B cell (primary cell): ENCODE data around the gene PPP2R2B. TPM values are rescaled to one million over a fixed set of nuclear protein-coding genes. Genes with fewer than 3 reads are reported as not detected.

Source experiments
- ATAC-seq: fragments of 200-7000 bp; cut with Tn5 transposase; one replicate; pipeline ENCODE4 v1.10.0; 2021; ENCODE audit warnings: low read depth, mild to moderate bottlenecking, moderate number of reproducible peaks, moderate library complexity
- CTCF ChIA-PET: fragments of 350-600 bp; sonication (Branson Sonifier 250); formaldehyde crosslinking; loops from one replicate; lab custom pipeline; 2021; ENCODE audit warnings: antibody characterized with exemption, inconsistent platforms; lab: Charles Lee
- POLR2A ChIA-PET: fragments of 350-600 bp; sonication (Branson Sonifier 250); formaldehyde crosslinking; loops from one replicate; lab custom pipeline; 2021; ENCODE audit warnings: antibody characterized with exemption; lab: Charles Lee
- DNase-seq: peaks from one replicate; pipeline ENCODE4 v3.0.0; 2013
- H2AFZ ChIP-seq: 2 replicates; pipeline ENCODE4 v1.6.1; 2012; ENCODE audit warnings: mild to moderate bottlenecking, low read depth, low read length; ENCODE audit not compliant: insufficient read depth, poor library complexity, severe bottlenecking
- H3K27ac ChIP-seq, 2 donors: 1 replicate in 1 of 2; 2 replicates in 1 of 2; pipeline ENCODE4 v1.5.1; 2012 to 2013; ENCODE audit warnings: low read length in 2 of 2, mild to moderate bottlenecking in 2 of 2, moderate library complexity in 1 of 2
- H3K27me3 ChIP-seq, 4 experiments: fragments of 200-600 bp in 1 of 4; sonication (generic) in 1 of 4; replicated peaks in 1 of 4; 1 replicate in 2 of 4; 2 replicates in 2 of 4; pipeline versions ENCODE4 v1.6.1 to v1.7.0; 2013 to 2016; ENCODE audit warnings: low read length in 3 of 4, mild to moderate bottlenecking in 2 of 4, mixed read lengths in 1 of 4, moderate library complexity in 1 of 4; ENCODE audit not compliant: insufficient read depth in 4 of 4, control insufficient read depth in 3 of 4; ENCODE audit errors: control extremely low read depth in 1 of 4
- H3K36me3 ChIP-seq, 2 experiments: replicated peaks in 1 of 2; 1 replicate in 1 of 2; 2 replicates in 1 of 2; pipeline versions ENCODE4 v1.6.1 to v1.7.1; 2013; ENCODE audit warnings: low read length in 1 of 2; ENCODE audit not compliant: insufficient read depth in 2 of 2, control insufficient read depth in 1 of 2; ENCODE audit errors: control extremely low read depth in 1 of 2, extremely low read depth in 1 of 2
- H3K4me1 ChIP-seq, 2 donors: fragments of 200-600 bp in 1 of 2; sonication (generic) in 1 of 2; 1 replicate in 1 of 2; 2 replicates in 1 of 2; pipeline versions ENCODE4 v1.5.1 to v1.6.1; 2013 to 2017; ENCODE audit warnings: low read length in 2 of 2; ENCODE audit not compliant: control insufficient read depth in 2 of 2, insufficient read depth in 2 of 2
- H3K4me2 ChIP-seq: replicated peaks from 2 replicates; pipeline ENCODE3; 2012; ENCODE audit warnings: mild to moderate bottlenecking, low read depth, low read length; ENCODE audit not compliant: poor library complexity, severe bottlenecking
- H3K4me3 ChIP-seq, 5 experiments: fragments of 200-600 bp in 1 of 5; sonication (generic) in 1 of 5; 1 replicate in 3 of 5; 2 replicates in 2 of 5; pipeline versions ENCODE4 v1.5.1 to v1.7.0; 2011 to 2016; ENCODE audit warnings: low read length in 4 of 5, mild to moderate bottlenecking in 4 of 5, low read depth in 2 of 5, control low read depth in 1 of 5, moderate library complexity in 1 of 5; ENCODE audit not compliant: insufficient read depth in 1 of 5; ENCODE audit errors: control extremely low read depth in 1 of 5, extremely low read depth in 1 of 5
- H3K79me2 ChIP-seq: fragments of 200-600 bp; sonication (generic); one replicate; pipeline ENCODE4 v1.6.0; 2016; ENCODE audit warnings: low read length; ENCODE audit not compliant: control insufficient read depth, insufficient read depth
- H3K9ac ChIP-seq: fragments of 200-600 bp; sonication (generic); 2 replicates; pipeline ENCODE4 v1.6.1; 2017; ENCODE audit warnings: mild to moderate bottlenecking, low read length, moderate library complexity
- H3K9me3 ChIP-seq, 3 donors: one replicate each; pipeline versions ENCODE4 v1.6.1 to v1.7.1; 2013; ENCODE audit warnings: low read length in 2 of 3; ENCODE audit not compliant: control insufficient read depth in 2 of 3, insufficient read depth in 1 of 3; ENCODE audit errors: control extremely low read depth in 1 of 3
- H4K20me1 ChIP-seq: 2 replicates; pipeline ENCODE4 v1.6.0; 2012; ENCODE audit warnings: mild to moderate bottlenecking, low read length; ENCODE audit not compliant: insufficient read depth, control insufficient read depth, poor library complexity, severe bottlenecking
- H3K27ac Mint-ChIP-seq: one replicate; pipeline ENCODE4 v1.8.0; 2021; ENCODE audit warnings: mixed read lengths
- H3K27me3 Mint-ChIP-seq: one replicate; pipeline ENCODE4 v1.8.0; 2021; ENCODE audit warnings: mixed read lengths
- H3K4me1 Mint-ChIP-seq: one replicate; pipeline ENCODE4 v1.8.0; 2021; ENCODE audit warnings: mixed read lengths
- H3K4me3 Mint-ChIP-seq: one replicate; pipeline ENCODE4 v1.8.0; 2021; ENCODE audit warnings: mixed read lengths
- H3K9me3 Mint-ChIP-seq: one replicate; pipeline ENCODE4 v1.8.0; 2022; ENCODE audit warnings: mixed read lengths; ENCODE audit not compliant: insufficient read depth
- EZH2 ChIP-seq: IDR thresholded peaks from 2 replicates; pipeline ENCODE4 v1.6.1; 2012; ENCODE audit warnings: borderline replicate concordance, low read depth, mild to moderate bottlenecking, moderate library complexity, low read length; ENCODE audit not compliant: insufficient read depth, poor library complexity, severe bottlenecking
- WGBS: methylation state at CpG from one replicate; pipeline ENCODE4 v1.1.5; 2013; ENCODE audit warnings: missing lambda C conversion rate; ENCODE audit not compliant: insufficient coverage; 5-methylcytosine and 5-hydroxymethylcytosine counted together
- intact Hi-C: fragments of 100-400 bp; cut with micrococcal nuclease; formaldehyde crosslinking; loops from one replicate; pipeline ENCODE4 v1.10.0; 2022
- polyA plus RNA-seq: library from polyadenylated mRNA; depleted of rRNA; stranded (reverse); fragments of >200 nt; gene quantifications from 2 replicates; pipeline ENCODE4 v1.2.3, GENCODE V29; 2012
- total RNA-seq, 2 donors: library from RNA; stranded (reverse); fragments of 120-200 nt in 1 of 2; gene quantifications; 1 replicate in 1 of 2; 2 replicates in 1 of 2; pipeline versions ENCODE4 v1.2.3 to v1.2.4, GENCODE V29; 2013 to 2022
- TF ChIP-seq, protein P1 (sequence below): fragments of 200-600 bp; IDR thresholded peaks from one replicate; pipeline ENCODE4 v1.8.0; 2022; ENCODE audit warnings: antibody characterized with exemption, mild to moderate bottlenecking

PPP2R2B gene
- total and polyA plus RNA-seq, 2 donors (not counting 1 experiment from before 2014, with no cell fraction given) = 0.03 TPM; not detected in 1

DNA sequence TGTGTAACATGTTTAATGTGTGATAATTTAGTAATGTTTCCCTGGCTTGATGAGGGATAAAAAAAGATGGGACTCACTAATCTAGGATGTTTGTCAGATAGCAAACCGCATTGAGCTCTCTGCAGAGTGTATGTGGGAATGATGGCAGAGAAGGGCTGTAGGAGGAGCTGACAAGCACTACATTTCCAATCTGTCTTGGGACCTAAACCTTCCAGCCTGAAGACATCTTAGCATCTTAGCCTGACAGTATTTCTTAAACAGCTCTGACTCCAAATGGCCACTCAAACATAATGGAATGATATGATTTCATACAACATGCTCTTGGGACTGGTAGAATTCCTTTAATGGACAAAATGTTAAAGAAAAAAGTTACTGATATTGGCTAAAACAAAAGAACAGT is 116.7 kb downstream of the PPP2R2B start:
- POLR2A ChIA-PET = no interaction called here

GRCh38 chr5:146758938-146759337 is 119.6 kb downstream of the PPP2R2B start:
- Mint-ChIP-seq H3K27me3 (no peaks in the 10 kb centered on the region), H3K9me3 (no peaks in the 10 kb centered on the region), H3K4me3 (no peak overlapping the region), H3K4me1 (no peaks in the 10 kb centered on the region), H3K27ac (no peak overlapping the region)
- intact Hi-C loops = no loop called here
- no peak for ATAC-seq
- TF ChIP-seq, protein P1, sequence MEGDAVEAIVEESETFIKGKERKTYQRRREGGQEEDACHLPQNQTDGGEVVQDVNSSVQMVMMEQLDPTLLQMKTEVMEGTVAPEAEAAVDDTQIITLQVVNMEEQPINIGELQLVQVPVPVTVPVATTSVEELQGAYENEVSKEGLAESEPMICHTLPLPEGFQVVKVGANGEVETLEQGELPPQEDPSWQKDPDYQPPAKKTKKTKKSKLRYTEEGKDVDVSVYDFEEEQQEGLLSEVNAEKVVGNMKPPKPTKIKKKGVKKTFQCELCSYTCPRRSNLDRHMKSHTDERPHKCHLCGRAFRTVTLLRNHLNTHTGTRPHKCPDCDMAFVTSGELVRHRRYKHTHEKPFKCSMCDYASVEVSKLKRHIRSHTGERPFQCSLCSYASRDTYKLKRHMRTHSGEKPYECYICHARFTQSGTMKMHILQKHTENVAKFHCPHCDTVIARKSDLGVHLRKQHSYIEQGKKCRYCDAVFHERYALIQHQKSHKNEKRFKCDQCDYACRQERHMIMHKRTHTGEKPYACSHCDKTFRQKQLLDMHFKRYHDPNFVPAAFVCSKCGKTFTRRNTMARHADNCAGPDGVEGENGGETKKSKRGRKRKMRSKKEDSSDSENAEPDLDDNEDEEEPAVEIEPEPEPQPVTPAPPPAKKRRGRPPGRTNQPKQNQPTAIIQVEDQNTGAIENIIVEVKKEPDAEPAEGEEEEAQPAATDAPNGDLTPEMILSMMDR = no peak
- TF ChIP-seq EZH2 = no peak
- Histone ChIP-seq H3K27me3 (no peaks in the 10 kb centered on the region), H3K4me3 (no peak overlapping the region), H3K36me3 (no peaks in the 10 kb centered on the region), H3K79me2 (no peaks in the 10 kb centered on the region), H3K9ac (no peak overlapping the region), H3K4me2 (no peak overlapping the region), H3K4me1 (no peaks in the 10 kb centered on the region), H3K27ac (no peak overlapping the region), H2AFZ (no peak overlapping the region), H4K20me1 (no peaks in the 10 kb centered on the region), H3K9me3 (no peaks in the 10 kb centered on the region)
- POLR2A ChIA-PET = no interaction called here
- CTCF ChIA-PET = no interaction called here
- DNase-seq = no peak

More for the DNA sequence above, 116.7 kb downstream of the PPP2R2B start:
- Histone ChIP-seq H4K20me1 (no peaks in the 10 kb centered on the region), H2AFZ (no peak overlapping the region), H3K27ac (no peak overlapping the region), H3K4me2 (no peak overlapping the region), H3K4me1 (no peaks in the 10 kb centered on the region), H3K36me3 (no peaks in the 10 kb centered on the region), H3K9ac (no peak overlapping the region), H3K79me2 (no peaks in the 10 kb centered on the region), H3K27me3 (no peaks in the 10 kb centered on the region), H3K4me3 (no peak overlapping the region), H3K9me3 (no peaks in the 10 kb centered on the region)
- intact Hi-C loops = no loop called here
- no peak overlapping the region for H3K27ac Mint-ChIP-seq
- CTCF ChIA-PET = no interaction called here
- H3K4me1 Mint-ChIP-seq = no peaks in the 10 kb centered on the region
- 100% methylated on average over 1 of the region's 1 CpG for WGBS
- no peaks in the 10 kb centered on the region for H3K9me3 Mint-ChIP-seq
- DNase-seq (no peak), ATAC-seq (no peak)
- H3K4me3 Mint-ChIP-seq = no peak overlapping the region
- no peaks in the 10 kb centered on the region for H3K27me3 Mint-ChIP-seq
- TF ChIP-seq, protein P1 = no peak
